ENCODE results near the gene FSTL5. TPM values are rescaled to one million over a fixed set of nuclear protein-coding genes. Genes with fewer than 3 reads are reported as not detected.

The FSTL5 gene
- polyA plus RNA-seq, 3 donors, result not detected

DNA sequence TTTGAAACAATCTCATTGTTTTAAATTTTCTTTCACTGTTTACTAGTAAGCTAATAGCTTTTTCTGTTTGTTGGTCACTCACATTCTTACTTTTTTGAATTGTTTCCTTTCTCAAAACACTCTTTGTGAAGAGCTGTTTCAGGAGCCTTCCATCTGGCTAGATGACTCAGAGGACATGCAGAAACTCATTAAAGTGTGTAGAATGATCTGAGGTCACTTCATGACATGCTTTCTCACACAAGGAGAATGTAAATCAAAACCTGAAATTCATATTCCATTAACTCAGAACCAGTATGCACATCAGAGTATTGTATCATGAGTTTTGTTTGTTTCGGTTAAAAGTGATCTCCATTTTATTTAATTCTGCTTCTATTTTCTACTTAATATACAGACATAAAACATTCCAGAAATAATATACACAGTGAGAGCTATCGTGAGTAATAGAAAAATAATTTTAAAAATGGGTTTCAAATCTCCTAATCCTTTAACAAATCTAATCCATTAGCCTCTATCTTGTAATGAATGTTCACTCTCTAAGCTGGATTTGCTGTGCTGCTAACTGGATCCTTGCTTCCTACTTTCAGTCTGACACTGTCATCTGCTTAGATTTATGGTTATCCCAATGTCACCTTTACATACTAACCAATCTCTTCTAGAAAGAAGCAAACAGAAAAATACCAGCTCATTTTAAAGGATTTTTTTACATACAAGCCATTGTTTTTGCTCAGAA is 449.6 kb downstream of the FSTL5 start:
- H3K79me2 ChIP-seq (ENCODE audit: insufficient read depth, low read length), result no peaks in the 10 kb centered on the region
- no peak overlapping the region for H3K9ac ChIP-seq (ENCODE audit: insufficient read depth, low read length, poor library complexity, severe bottlenecking)
- no peak overlapping the region for H3K27ac ChIP-seq (ENCODE audit: low read depth in 1 of 2, low read length in 2 of 2)
- H3K9me3 ChIP-seq (replicated peaks in 1 of 2; ENCODE audit: control insufficient read depth in 1 of 2, insufficient read depth in 1 of 2, low read length in 2 of 2), result no peaks in the 10 kb centered on the region
- intact Hi-C loops (cut with micrococcal nuclease), result no loop called here
- H3K4me3 ChIP-seq (replicated peaks in 1 of 3; ENCODE audit: low read depth in 2 of 3, low read length in 3 of 3), result no peak overlapping the region
- H3K4me2 ChIP-seq (replicated peaks; ENCODE audit: extremely low read depth, low read length, poor library complexity, severe bottlenecking), result no peak overlapping the region
- Mint-ChIP-seq H3K9me3 (peaks cover 0 to 2% (median 0%) of the 10 kb centered on the region in 7 donors), H3K36me3 (no peaks in the 10 kb centered on the region), H3K27ac (no peak overlapping the region), H3K4me1 (no peaks in the 10 kb centered on the region), H3K4me3 (no peak overlapping the region), H3K27me3 (ENCODE audit: low read depth in 3 of 3) (peaks cover 0 to 1% (median 0%) of the 10 kb centered on the region in 3 donors)
- H3K4me1 ChIP-seq (ENCODE audit: control insufficient read depth in 1 of 2, insufficient read depth in 2 of 2, low read length in 2 of 2), result no peaks in the 10 kb centered on the region
- H3K36me3 ChIP-seq (replicated peaks in 1 of 2; ENCODE audit: control insufficient read depth in 1 of 2, insufficient read depth in 2 of 2, low read length in 2 of 2), result no peaks in the 10 kb centered on the region
- H4K20me1 ChIP-seq (ENCODE audit: insufficient read depth, low read length), result no peaks in the 10 kb centered on the region
- TF ChIP-seq, protein P1, sequence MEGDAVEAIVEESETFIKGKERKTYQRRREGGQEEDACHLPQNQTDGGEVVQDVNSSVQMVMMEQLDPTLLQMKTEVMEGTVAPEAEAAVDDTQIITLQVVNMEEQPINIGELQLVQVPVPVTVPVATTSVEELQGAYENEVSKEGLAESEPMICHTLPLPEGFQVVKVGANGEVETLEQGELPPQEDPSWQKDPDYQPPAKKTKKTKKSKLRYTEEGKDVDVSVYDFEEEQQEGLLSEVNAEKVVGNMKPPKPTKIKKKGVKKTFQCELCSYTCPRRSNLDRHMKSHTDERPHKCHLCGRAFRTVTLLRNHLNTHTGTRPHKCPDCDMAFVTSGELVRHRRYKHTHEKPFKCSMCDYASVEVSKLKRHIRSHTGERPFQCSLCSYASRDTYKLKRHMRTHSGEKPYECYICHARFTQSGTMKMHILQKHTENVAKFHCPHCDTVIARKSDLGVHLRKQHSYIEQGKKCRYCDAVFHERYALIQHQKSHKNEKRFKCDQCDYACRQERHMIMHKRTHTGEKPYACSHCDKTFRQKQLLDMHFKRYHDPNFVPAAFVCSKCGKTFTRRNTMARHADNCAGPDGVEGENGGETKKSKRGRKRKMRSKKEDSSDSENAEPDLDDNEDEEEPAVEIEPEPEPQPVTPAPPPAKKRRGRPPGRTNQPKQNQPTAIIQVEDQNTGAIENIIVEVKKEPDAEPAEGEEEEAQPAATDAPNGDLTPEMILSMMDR (IDR thresholded peaks at IDR 0.05), result no peak
- H2AFZ ChIP-seq (ENCODE audit: insufficient read depth, low read depth, low read length, poor library complexity, severe bottlenecking), result no peak overlapping the region
- no peak for DNase-seq
- no CpG with 5 or more reads among the region's 2 CpGs for WGBS (ENCODE audit: insufficient coverage)
- no peaks in the 10 kb centered on the region for H3K27me3 ChIP-seq (ENCODE audit: control insufficient read depth in 2 of 2, insufficient read depth in 2 of 2, low read length in 2 of 2)

DNA sequence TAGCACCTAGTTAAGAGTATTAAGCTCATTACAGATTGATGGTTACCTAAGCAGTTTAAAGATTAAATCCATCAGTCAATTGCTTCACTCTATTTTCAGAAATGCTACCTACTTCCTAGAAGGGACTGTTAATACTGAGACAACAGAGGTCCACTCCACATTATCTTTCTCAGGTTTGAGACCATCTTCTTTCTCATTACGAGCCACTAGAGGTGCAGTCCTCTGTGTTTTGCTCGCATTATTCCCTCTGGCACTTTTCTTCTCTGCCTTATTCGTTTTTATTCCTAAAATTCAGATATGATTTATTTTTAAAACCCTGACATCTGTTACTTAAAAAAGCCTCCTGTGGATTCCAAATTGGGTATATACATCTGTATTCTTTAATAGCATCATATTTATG is 459.1 kb downstream of the FSTL5 start:
- no peaks in the 10 kb centered on the region for H3K9me3 ChIP-seq (replicated peaks in 1 of 2; ENCODE audit: control insufficient read depth in 1 of 2, insufficient read depth in 1 of 2, low read length in 2 of 2)
- no peaks in the 10 kb centered on the region for H3K79me2 ChIP-seq (ENCODE audit: insufficient read depth, low read length)
- H3K36me3 ChIP-seq (replicated peaks in 1 of 2; ENCODE audit: control insufficient read depth in 1 of 2, insufficient read depth in 2 of 2, low read length in 2 of 2), result no peaks in the 10 kb centered on the region
- H2AFZ ChIP-seq (ENCODE audit: insufficient read depth, low read depth, low read length, poor library complexity, severe bottlenecking), result no peak overlapping the region
- no peak overlapping the region for H3K4me3 ChIP-seq (replicated peaks in 1 of 3; ENCODE audit: low read depth in 2 of 3, low read length in 3 of 3)
- H3K27me3 ChIP-seq (ENCODE audit: control insufficient read depth in 2 of 2, insufficient read depth in 2 of 2, low read length in 2 of 2), result no peaks in the 10 kb centered on the region
- TF ChIP-seq, protein P1 (IDR thresholded peaks at IDR 0.05), result no peak
- Mint-ChIP-seq H3K27me3 (ENCODE audit: low read depth in 3 of 3) (no peaks in the 10 kb centered on the region), H3K27ac (no peak overlapping the region), H3K36me3 (no peaks in the 10 kb centered on the region), H3K4me1 (no peaks in the 10 kb centered on the region), H3K4me3 (no peak overlapping the region), H3K9me3 (peaks cover 0 to 1% (median 0%) of the 10 kb centered on the region in 7 donors)
- no peaks in the 10 kb centered on the region for H3K4me1 ChIP-seq (ENCODE audit: control insufficient read depth in 1 of 2, insufficient read depth in 2 of 2, low read length in 2 of 2)
- WGBS (ENCODE audit: insufficient coverage), result no CpG with 5 or more reads among the region's 3 CpGs
- no peaks in the 10 kb centered on the region for H4K20me1 ChIP-seq (ENCODE audit: insufficient read depth, low read length)
- H3K4me2 ChIP-seq (replicated peaks; ENCODE audit: extremely low read depth, low read length, poor library complexity, severe bottlenecking), result no peak overlapping the region
- DNase-seq, result no peak
- intact Hi-C loops (cut with micrococcal nuclease), result no loop called here
- H3K9ac ChIP-seq (ENCODE audit: insufficient read depth, low read length, poor library complexity, severe bottlenecking), result no peak overlapping the region
- H3K27ac ChIP-seq (ENCODE audit: low read depth in 1 of 2, low read length in 2 of 2), result no peak overlapping the region
